Measurements from ENCODE around the gene LUM. TPM values are rescaled to one million over a fixed set of nuclear protein-coding genes. Genes with fewer than 3 reads are reported as not detected.
A peak's percentile ranks its signal among the peaks of the same experiment; 100 is the strongest.

LUM gene
- total RNA-seq, 1 donor from 2014 or later, result 130 TPM

- no peak for DNase-seq (ENCODE audit: low spot score)
- intact Hi-C loops (cut with DNase I), result loop anchor here (10.0 kb wide), 1 partner anchor 211 kb away; no protein-coding TSS in a partner anchor
These were observed 2.3 kb upstream of the LUM start for GRCh38 chr12:91113621-91114020.

- DNase-seq (ENCODE audit: low spot score), result no peak
- intact Hi-C loops (cut with DNase I), result loop anchor here (10.0 kb wide), 1 partner anchor 214 kb away; no protein-coding TSS in a partner anchor
These were observed 876 bp downstream of the LUM start for GRCh38 chr12:91110311-91110924.

- intact Hi-C loops (cut with DNase I), result loop anchor here (2.0 to 10.0 kb wide), 2 partner anchors 131 to 215 kb away; no protein-coding TSS in a partner anchor
- no peak for DNase-seq (ENCODE audit: low spot score)
These were observed 1.5 kb downstream of the LUM start for GRCh38 chr12:91109581-91110310.

- DNase-seq (ENCODE audit: low spot score), result peak; percentile 77
- intact Hi-C loops (cut with DNase I), result loop anchor here (2.0 kb wide), 1 partner anchor 130 kb away; no protein-coding TSS in a partner anchor
These were observed 2.1 kb downstream of the LUM start for GRCh38 chr12:91109148-91109564.

- intact Hi-C loops (cut with DNase I), result loop anchor here (2.0 kb wide), 1 partner anchor 129 kb away; no protein-coding TSS in a partner anchor
- DNase-seq (ENCODE audit: low spot score), result no peak
These were observed 3.0 kb downstream of the LUM start for GRCh38 chr12:91108196-91108755.

GRCh38 chr12:91106283-91106682 is 5.0 kb downstream of the LUM start:
- DNase-seq (ENCODE audit: low spot score), result no peak
- intact Hi-C loops (cut with DNase I), result no loop called here

- intact Hi-C loops (cut with DNase I), result no loop called here
- DNase-seq (ENCODE audit: low spot score), result no peak
These were observed 5.5 kb downstream of the LUM start for GRCh38 chr12:91105807-91106206.

- DNase-seq (ENCODE audit: low spot score), result no peak
These were observed 6.4 kb downstream of the LUM start for GRCh38 chr12:91104812-91105466.

GRCh38 chr12:91103624-91104023 is 7.7 kb downstream of the LUM start:
- no peak for DNase-seq (ENCODE audit: low spot score)
- intact Hi-C loops (cut with DNase I), result no loop called here

More at GRCh38 chr12:91104812-91105466, 6.4 kb downstream of the LUM start:
- intact Hi-C loops (cut with DNase I), result no loop called here

- no peak for DNase-seq (ENCODE audit: low spot score)
- intact Hi-C loops (cut with DNase I), result no loop called here
These were observed 8.2 kb downstream of the LUM start for GRCh38 chr12:91103101-91103500.

GRCh38 chr12:91100906-91101305 is 10.4 kb downstream of the LUM start:
- no peak for DNase-seq (ENCODE audit: low spot score)
- intact Hi-C loops (cut with DNase I), result no loop called here

GRCh38 chr12:91099836-91100235 is 11.5 kb downstream of the LUM start:
- intact Hi-C loops (cut with DNase I), result no loop called here
- DNase-seq (ENCODE audit: low spot score), result no peak

- intact Hi-C loops (cut with DNase I), result no loop called here
- DNase-seq (ENCODE audit: low spot score), result no peak
These were observed 12.0 kb downstream of the LUM start for GRCh38 chr12:91099341-91099740.

- intact Hi-C loops (cut with DNase I), result no loop called here
- DNase-seq (ENCODE audit: low spot score), result no peak
These were observed 12.4 kb downstream of the LUM start for GRCh38 chr12:91098941-91099340.

- DNase-seq (ENCODE audit: low spot score), result no peak
- intact Hi-C loops (cut with DNase I), result no loop called here
These were observed 12.8 kb downstream of the LUM start for GRCh38 chr12:91098461-91098860.

GRCh38 chr12:91094957-91095356 is 16.3 kb downstream of the LUM start:
- no peak for DNase-seq (ENCODE audit: low spot score)
- intact Hi-C loops (cut with DNase I), result no loop called here

GRCh38 chr12:91094032-91094662 is 17.1 kb downstream of the LUM start:
- intact Hi-C loops (cut with DNase I), result no loop called here
- no peak for DNase-seq (ENCODE audit: low spot score)

GRCh38 chr12:91093341-91093740 is 18.0 kb downstream of the LUM start:
- intact Hi-C loops (cut with DNase I), result no loop called here
- no peak for DNase-seq (ENCODE audit: low spot score)

- peak; percentile 59 for DNase-seq (ENCODE audit: low spot score)
- intact Hi-C loops (cut with DNase I), result no loop called here
These were observed 19.2 kb downstream of the LUM start for GRCh38 chr12:91091916-91092715.

Measured in cardiac septum (tissue), 1 donor.